Activated T-cell treated with anti-CD3 and anti-CD28 coated beads, Interleukin-2, amount 50 U/mL, for 48 hours (primary cell): Measurements from ENCODE around the gene MX1.
A peak's percentile ranks its signal among the peaks of the same experiment; 100 is the strongest.

Source experiments
- DNase-seq, 2 experiments: peaks; one replicate each; pipeline ENCODE4 v3.0.0-alpha.2; 2020

Gene MX1

DNA sequence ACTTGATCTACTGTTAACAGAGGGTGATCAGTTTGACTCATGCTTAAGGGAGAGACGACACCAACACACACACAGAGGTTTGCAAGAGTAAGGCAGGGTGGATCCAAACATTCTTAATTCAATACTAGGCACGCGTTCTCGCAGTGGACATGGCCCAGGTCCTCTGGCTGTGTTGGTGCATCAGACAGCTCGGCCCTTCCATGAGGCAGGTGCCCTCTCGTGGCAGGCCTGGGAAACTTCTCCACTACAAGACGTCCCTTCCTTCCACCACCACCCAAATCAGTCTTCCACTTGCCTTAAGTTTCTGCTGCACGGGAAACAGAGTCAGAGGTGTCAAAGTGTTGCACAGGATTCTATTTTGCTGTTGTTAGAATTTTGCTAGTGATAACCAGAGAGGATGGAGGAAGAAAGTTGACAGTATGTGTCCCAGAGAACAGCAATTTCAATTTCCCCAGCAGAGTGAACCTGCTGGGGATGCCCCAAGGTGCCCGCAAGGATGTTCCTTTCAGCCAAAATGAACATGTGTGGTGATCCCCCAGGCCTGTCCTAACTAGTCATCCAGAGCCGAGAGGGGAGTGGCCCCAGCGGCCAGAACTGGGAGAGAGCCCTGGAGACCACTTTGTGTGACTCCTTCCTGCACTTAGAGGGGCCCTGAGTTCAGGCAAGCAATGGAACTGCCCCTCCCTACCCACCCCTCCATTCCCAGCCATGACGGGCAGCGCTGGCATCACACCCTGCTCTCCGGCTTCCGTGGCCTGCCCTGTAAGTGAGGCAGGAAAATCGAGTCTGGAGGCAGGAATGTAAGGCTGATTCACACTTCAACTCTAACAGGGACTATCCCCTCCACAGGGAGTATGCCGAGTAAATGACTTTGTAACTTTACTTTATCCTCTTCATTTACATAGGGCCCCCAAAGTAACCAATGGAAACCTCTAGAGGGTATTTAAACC lies 34.8 kb downstream of the MX1 start:
- peak; percentile 60 to 69 for DNase-seq

DNA sequence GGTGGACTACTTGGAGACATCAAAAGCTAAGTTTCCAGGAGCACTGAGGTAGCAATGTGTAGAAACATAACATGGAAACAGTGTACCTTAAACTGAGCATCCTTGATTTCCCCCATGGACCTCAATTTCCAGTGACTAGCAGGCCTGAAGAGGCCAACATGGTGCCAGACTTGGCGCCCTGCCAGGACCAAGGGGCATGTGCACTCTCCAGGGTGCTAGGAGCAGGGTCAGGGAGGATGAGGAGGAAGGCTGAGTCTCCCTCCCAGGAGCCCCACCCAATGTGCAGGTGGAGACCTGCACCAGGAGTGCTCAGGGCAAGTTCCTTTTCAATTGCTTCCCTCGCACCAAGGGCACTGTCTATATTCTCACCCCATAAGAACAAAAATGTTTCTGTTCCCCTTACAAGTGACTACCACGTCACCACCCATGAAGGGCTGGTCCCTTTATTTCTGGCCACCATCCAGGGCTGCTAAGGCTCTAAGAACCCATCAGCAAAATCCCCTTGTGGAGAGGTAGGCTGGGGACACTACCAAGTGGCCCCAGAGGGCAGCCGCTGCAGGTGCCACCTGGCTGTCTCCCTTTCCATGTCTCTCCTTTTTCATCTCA lies 39.2 kb downstream of the MX1 start:
- DNase-seq: no peak

DNA sequence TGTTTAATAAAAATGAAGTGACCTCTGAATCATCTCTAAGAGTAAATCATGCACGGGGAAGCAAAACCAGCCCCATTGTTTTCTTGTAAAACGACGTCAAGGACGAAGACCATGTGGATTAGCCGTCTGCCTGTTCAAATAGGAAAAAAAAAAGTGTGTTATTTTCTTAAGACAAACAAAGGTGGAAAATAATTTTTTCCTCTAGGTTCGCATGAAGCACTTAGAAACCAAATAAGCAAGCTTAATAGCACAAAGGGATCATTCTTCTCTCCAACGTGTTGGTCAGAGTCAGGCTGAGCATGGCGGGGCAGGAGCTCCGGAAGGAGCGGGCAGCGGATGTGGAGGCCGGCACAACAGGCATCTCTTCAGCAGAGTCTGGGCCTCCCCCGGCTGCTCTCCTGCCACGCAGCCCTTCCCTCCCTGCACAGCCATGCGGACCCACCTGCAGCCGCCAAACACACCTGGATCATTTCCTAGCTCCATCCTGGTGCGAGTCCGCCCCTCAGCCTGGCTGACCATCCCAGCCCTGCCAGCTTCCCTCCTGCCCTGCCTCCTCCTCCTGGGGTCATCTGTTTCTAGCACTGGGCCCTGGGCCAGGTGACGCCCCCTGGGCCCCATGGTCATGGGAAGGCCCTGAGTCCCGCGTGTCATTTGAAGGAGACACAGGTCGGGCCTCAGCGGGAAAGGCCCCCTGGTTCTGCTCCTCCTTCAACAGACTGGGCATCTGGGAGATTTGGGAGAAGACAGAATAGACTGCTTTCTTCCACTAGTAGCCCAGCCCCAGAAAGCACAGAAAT lies 40.2 kb downstream of the MX1 start:
- no peak for DNase-seq

GRCh38 chr21:41470054-41470453 lies 44.0 kb downstream of the MX1 start:
- no peak for DNase-seq

GRCh38 chr21:41472753-41473548 lies 46.9 kb downstream of the MX1 start:
- DNase-seq: no peak

- DNase-seq: no peak
Measured at GRCh38 chr21:41475714-41476420, 49.8 kb downstream of the MX1 start.

DNA sequence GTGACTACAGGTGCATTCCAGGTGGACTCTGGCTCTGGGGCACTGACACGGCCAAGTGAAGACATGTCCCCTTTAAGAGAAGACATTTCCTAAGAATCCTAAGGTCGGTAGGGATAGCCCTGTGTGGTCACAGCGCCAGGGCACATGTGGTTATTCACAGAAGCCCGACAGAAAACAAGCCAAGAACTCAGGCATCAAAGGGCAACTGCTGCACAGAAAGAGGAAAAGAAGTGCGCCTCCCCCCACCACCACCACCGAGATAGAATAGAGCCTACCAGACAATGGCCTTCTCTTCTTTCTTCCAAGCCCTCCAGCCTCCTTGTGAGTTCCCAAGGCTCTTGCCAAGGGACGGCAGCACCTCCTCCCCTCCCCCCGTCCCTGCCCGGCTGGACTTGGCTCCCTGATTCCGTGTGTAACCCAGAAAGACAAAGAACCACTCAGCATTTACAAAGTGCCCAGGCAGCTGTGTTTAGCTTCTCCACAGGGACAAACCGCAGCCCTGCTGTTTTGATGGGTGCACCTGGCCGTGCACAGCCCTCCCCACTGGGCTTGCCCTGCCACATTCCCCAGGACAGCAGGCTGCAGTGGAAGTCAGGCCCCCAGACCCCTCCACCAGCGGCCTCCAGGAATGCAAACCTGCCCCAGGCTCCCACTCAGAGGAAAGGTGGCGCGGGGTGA lies 51.7 kb downstream of the MX1 start:
- no peak for DNase-seq

DNA sequence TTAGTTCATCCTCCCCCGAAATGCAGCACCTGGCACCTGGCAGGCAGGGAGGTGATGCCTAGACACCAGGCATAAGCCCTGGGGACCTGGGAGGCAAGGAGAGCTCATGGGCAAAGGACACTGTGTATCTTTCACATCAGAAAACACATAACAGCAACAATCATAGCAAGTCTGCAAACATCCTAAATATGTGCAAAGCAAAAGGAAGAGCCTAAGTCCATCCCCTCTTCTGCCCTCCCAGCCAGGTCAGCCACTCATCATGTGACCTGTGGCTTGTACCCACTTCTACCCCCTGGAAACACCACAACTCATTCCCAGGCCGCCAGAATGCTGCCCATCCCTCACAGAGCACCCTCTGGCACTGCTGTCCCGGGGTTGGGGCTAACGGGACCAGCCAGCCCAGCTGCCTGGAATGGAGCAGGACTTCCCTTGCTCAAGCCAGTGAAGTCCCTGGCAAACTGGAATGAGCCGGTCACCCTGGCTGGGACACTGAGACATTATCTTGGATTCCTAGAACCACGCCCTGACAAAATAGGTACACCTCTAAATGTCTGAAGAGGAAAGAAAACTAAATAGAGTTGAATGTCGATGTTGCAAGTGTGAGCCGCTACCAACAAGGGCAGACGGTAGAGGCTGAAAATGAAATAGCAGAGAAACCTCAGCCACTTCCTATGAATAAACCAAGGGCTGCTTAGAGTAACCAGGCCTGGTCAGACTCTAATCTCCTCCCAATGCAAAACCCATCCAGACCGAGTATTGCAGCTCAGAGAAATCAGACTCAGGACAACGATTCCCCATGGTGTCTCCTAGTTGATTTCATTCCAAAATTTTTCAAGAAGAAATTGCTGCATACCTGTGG lies 52.5 kb downstream of the MX1 start:
- DNase-seq: no peak

DNA sequence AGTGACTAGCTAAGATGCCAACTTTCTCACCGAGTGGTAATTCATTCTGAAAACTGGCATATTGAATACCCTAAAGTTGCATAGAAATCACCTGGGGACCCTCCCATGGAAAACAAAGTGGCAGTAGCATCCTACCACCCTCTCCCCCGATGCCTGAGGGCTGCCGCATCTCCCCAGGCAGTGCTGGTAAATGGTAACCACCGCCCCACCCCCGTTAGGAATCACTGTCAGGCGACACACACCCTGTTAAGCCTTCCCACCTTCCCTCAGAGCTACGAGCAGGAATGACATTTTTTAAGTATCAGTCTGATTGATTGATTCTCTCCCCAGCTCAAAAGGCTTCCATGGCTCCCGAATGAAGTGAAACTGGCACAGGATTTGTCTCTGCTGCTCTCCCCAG lies 53.6 kb downstream of the MX1 start:
- no peak for DNase-seq

DNA sequence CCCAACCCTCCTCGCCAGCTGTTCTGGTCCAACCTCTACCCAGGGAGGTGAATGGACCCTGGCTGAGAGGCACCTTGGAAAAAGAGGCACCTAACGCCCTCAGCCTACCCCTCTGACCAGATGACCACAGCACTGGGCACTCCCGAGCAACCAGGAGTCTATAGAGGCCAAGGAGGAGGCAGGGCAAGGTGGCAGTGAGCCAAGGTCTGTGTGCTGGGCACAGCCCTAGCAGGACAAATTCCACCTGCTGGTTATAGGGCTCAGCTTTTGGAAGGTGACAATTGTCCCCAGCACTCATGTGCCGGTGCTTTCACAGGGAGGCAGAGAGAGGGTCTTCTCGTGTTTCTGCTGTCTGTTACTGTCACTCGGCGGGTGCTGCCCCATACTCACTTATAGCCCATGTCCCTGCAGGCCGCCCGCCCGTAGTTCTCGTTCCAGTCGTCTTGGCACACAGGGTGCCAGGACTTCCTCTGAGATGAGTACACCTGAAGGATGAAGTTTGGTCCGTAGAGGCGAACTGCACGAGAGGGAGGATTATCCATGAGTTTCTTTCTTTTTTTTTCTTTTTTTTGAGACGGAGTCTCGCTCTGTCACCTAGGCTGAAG lies 54.1 kb downstream of the MX1 start:
- no peak for DNase-seq

DNA sequence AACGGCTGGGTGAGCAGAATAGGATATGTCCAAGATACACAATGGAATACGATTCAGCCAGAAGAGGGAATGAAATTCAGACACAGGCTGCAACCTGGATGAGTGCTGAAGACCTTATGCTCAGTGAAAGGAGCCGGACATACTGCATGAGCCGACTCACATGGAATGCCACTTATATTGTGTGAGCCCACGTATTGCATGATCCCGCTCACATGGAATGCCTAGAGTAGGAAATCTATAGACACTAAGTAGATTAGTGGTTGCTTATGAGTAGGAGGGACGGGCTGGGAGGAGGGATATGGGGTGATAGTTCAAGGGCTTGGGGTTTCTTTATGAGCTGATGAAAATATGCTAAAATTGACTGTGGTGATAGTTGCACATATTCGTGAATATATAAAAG lies 55.2 kb downstream of the MX1 start:
- no peak for DNase-seq

GRCh38 chr21:41482301-41482700 lies 56.3 kb downstream of the MX1 start:
- no peak for DNase-seq

DNA sequence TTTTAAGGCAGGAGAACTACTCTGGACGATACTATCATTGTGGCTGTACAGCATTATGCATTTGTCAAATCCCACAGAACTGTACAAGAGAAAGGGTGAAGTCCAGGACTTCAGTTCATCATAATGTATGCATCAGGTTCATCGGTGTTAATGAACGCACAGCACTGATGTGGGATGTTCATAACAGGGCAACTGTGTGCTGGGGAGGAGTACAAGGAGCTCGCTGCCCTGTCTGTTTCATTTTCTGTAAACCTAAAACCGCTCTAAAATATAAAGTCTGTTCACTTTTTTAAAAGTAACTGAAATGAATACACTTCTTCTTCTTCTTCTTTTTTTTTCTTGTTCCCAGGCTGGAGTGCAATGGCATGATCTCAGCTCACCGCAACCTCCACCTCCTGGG lies 56.9 kb downstream of the MX1 start:
- DNase-seq: no peak

DNA sequence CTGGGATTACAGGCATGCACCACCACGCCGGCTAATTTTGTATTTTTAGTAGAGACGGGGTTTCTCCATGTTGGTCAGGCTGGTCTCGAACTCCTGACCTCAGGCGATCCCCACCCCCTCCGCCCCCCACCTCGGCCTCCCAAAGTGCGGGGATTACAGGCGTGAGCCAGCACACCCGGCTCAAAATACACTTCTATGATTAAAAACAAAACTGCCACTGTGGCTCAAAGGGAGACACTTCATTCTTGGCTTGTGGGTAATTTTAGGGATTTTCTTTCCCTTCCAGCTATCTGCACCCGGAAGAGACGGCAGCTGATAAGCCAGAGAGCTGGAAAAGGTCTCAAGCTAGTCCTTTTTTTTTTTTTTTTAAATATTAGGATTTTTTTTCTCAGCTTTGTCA lies 57.4 kb downstream of the MX1 start:
- no peak for DNase-seq

DNA sequence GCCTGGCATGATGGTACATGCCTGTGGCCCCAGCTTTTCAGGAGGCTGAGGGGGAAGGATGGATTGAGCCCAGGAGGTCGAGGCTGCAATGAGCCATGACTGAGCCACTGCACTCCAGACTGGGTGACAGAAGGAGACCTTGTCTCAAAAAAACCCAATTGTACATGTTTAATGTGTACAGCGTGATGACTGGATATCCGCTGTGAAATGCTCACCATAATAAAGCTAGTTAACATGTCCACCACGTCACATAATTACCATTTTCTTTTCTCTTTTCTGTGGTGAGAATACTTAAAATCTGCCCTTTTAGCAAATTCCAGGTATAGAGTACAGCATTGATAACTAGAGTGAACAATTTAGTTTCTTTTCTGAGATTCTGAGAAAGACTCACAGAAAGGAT lies 57.9 kb downstream of the MX1 start:
- no peak for DNase-seq

- DNase-seq: no peak
Measured at GRCh38 chr21:41487082-41487481, 61.0 kb downstream of the MX1 start.

GRCh38 chr21:41488080-41488479 lies 62.0 kb downstream of the MX1 start:
- DNase-seq: no peak

DNA sequence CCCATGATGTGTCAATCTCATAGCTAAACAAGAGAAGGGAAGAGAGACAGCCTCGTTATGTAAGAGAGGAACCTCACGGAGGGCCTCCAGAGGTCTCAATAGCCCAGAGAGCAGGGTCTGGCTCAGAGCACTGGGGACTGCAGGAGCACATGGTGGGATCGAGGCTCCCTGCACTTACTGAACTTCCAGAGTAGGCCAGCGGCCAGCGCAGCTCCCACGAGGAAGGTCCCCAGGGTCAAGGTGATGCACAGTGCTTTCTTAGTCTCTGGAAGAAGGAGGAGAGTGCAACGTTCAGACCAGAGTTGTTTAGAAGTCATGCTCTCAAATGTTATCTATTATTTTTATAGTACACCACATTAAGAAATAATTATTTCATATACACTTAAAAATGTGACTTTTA lies 63.3 kb downstream of the MX1 start:
- DNase-seq: no peak

DNA sequence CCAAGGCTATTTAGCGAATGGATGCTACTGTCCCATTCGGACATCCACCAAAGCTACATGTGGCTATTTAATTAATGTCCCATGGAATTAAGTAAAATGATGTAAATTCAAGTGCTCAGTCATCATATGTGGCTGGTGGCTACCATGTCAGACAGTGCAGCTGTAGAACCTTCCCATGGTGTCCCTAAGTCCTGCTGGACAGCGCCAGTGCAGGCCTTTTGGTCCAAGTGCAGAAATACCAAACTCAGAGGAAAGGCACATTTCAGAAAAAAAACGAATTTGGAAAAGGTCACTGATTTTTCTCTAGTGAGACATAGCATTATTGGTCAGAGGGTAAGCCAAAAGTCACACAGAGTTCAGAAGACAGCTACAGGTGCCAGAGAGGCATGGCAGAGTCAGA lies 64.3 kb downstream of the MX1 start:
- no peak for DNase-seq

- no peak for DNase-seq
Measured at GRCh38 chr21:41491412-41491811, 65.4 kb downstream of the MX1 start.
